Gastroesophageal sphincter (tissue), 3 donors: ENCODE measurements around the gene ABR.

Experiments
- EP300 ChIP-seq: sonication (generic); formaldehyde crosslinking; IDR thresholded peaks from one replicate; pipeline ENCODE4 v1.6.1; 2017; ENCODE audit warnings: antibody characterized with exemption, mild to moderate bottlenecking
- POLR2A ChIP-seq, 2 donors: fragments of 450-650 bp; IDR thresholded peaks; one replicate each; pipeline ENCODE4 v1.6.1; 2017; ENCODE audit warnings: antibody characterized with exemption in 2 of 2, mild to moderate bottlenecking in 2 of 2, moderate library complexity in 1 of 2
- TF ChIP-seq, protein P1 (sequence below), 4 experiments: fragments of 200-600 bp in 2 of 4; fragments of 450-650 bp in 2 of 4; sonication (generic) in 1 of 4; IDR thresholded peaks; one replicate each; pipeline ENCODE4 v1.5.1; 2017 to 2019; ENCODE audit warnings: antibody characterized with exemption in 4 of 4, mild to moderate bottlenecking in 2 of 4, moderate library complexity in 2 of 4

DNA sequence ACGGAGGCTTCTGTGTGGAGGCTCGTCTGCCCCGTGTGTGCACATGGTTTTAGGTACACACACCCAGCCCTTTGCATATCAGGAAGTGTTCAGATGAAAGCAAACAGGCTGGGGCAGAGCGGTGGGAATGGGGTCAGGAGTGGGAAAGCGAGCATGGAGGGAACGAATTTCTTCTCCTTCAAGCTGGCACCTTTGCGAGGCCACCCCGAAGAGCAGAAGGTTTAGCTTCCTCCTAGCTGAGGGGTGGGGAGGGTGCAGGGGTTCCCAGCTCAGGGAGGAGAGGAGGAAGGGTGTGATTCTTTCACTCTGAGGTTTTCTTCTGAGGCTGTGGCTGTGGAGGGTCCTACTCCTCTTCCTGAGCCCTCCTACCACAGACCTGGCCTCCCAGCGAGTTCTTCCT, 83.6 kb downstream of the ABR start:
- no peak for TF ChIP-seq EP300
- TF ChIP-seq, protein P1, sequence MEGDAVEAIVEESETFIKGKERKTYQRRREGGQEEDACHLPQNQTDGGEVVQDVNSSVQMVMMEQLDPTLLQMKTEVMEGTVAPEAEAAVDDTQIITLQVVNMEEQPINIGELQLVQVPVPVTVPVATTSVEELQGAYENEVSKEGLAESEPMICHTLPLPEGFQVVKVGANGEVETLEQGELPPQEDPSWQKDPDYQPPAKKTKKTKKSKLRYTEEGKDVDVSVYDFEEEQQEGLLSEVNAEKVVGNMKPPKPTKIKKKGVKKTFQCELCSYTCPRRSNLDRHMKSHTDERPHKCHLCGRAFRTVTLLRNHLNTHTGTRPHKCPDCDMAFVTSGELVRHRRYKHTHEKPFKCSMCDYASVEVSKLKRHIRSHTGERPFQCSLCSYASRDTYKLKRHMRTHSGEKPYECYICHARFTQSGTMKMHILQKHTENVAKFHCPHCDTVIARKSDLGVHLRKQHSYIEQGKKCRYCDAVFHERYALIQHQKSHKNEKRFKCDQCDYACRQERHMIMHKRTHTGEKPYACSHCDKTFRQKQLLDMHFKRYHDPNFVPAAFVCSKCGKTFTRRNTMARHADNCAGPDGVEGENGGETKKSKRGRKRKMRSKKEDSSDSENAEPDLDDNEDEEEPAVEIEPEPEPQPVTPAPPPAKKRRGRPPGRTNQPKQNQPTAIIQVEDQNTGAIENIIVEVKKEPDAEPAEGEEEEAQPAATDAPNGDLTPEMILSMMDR (IDR thresholded peaks at IDR 0.05), result no peak
- no peak for TF ChIP-seq POLR2A (IDR thresholded peaks at IDR 0.05)
